K562 (cell line): Measurements from ENCODE around the gene SYT6. TPM values are rescaled to one million over a fixed set of nuclear protein-coding genes. Genes with fewer than 3 reads are reported as not detected.

Source experiments
- ATAC-seq: fragments of 200-7000 bp; cut with Tn5 transposase; 3 replicates; pipeline ENCODE4 v1.9.1; 2020; ENCODE audit warnings: moderate library complexity
- BruUV-seq: library from RNA; stranded (reverse); fragments of 400-500 nt; replicated peaks from 2 replicates; lab custom pipeline; 2021; lab: Mats Ljungman, UMichigan
- CTCF ChIA-PET: fragments of 300-600 bp; formaldehyde crosslinking; extraction: SDS; loops from one replicate; lab custom pipeline; 2021; ENCODE audit warnings: low intra/inter-chr PET ratio; lab: Yijun Ruan, JAX
- POLR2A ChIA-PET: fragments of 300-600, 350-650 bp; sonication (Branson Sonifier 250); formaldehyde crosslinking; extraction: SDS; loops from one replicate; lab custom pipeline; 2021; ENCODE audit warnings: antibody characterized with exemption, inconsistent platforms; lab: Yijun Ruan, JAX
- DNase-seq, 4 experiments: peaks; one replicate each; pipeline versions ENCODE4 v3.0.0 to v3.0.0-alpha.2; 2011 to 2018; ENCODE audit warnings: low spot score in 3 of 4, mixed read lengths in 3 of 4; ENCODE audit errors: extremely low read depth in 1 of 4
- FAIRE-seq: peaks from 2 replicates; lab custom pipeline; 2011; peaks lifted over from hg19 to GRCh38; lab: Jason Lieb, UNC
- H2AFZ ChIP-seq: 2 replicates; pipeline ENCODE4 v1.6.0; 2011; ENCODE audit warnings: low read depth, low read length, control low read depth, inconsistent platforms
- H3K27ac ChIP-seq: fragments of 200-600 bp; 3 replicates; pipeline ENCODE4 v1.8.0; 2011; ENCODE audit warnings: low read depth, mild to moderate bottlenecking, control low read depth, inconsistent platforms, low read length, moderate library complexity, mixed read lengths; ENCODE audit errors: extremely low read depth
- H3K27me3 ChIP-seq, 2 experiments: fragments of 300-600 bp in 1 of 2; 2 replicates in 1 of 2; 3 replicates in 1 of 2; pipeline versions ENCODE4 v1.6.0 to v1.8.0; 2011; ENCODE audit warnings: inconsistent platforms in 2 of 2, low read length in 2 of 2, mild to moderate bottlenecking in 1 of 2, mixed read lengths in 1 of 2, moderate library complexity in 1 of 2; ENCODE audit not compliant: control insufficient read depth in 2 of 2, insufficient read depth in 2 of 2
- H3K36me3 ChIP-seq: fragments of 300-600 bp; 3 replicates; pipeline ENCODE4 v1.8.0; 2011; ENCODE audit warnings: mild to moderate bottlenecking, low read length, inconsistent platforms; ENCODE audit not compliant: control insufficient read depth, insufficient read depth
- H3K4me1 ChIP-seq, 2 experiments: fragments of 200-600 bp in 1 of 2; replicated peaks in 1 of 2; 2 replicates in 1 of 2; 3 replicates in 1 of 2; pipeline versions ENCODE4 v1.5.1 to v1.8.0; 2011; ENCODE audit warnings: inconsistent platforms in 2 of 2, low read length in 2 of 2, mild to moderate bottlenecking in 1 of 2, mixed read lengths in 1 of 2, moderate library complexity in 1 of 2; ENCODE audit not compliant: control insufficient read depth in 2 of 2, insufficient read depth in 2 of 2
- H3K4me2 ChIP-seq: 2 replicates; pipeline ENCODE4 v1.6.1; 2011; ENCODE audit warnings: low read length, control low read depth, inconsistent platforms, mixed read lengths; ENCODE audit not compliant: insufficient read depth
- H3K4me3 ChIP-seq: fragments of 200-600 bp; sonication (generic), shearing (Covaris generic); 2 replicates; pipeline ENCODE4 v1.5.1; 2016; ENCODE audit warnings: control low read depth, inconsistent platforms
- H3K79me2 ChIP-seq: fragments of 200-600 bp; 3 replicates; pipeline ENCODE4 v1.8.0; 2011; ENCODE audit warnings: low read length, inconsistent platforms; ENCODE audit not compliant: control insufficient read depth, insufficient read depth
- H3K9ac ChIP-seq, 2 experiments: 2 replicates each; pipeline versions ENCODE4 v1.6.0 to v1.6.1; 2011; ENCODE audit warnings: low read depth in 2 of 2, low read length in 2 of 2, control low read depth in 1 of 2, inconsistent platforms in 1 of 2, mild to moderate bottlenecking in 1 of 2, mixed read lengths in 1 of 2; ENCODE audit not compliant: insufficient read depth in 1 of 2
- H3K9me1 ChIP-seq: one replicate; pipeline ENCODE4 v1.6.0; 2011; ENCODE audit warnings: inconsistent platforms, mild to moderate bottlenecking, low read length, moderate library complexity; ENCODE audit not compliant: control insufficient read depth, insufficient read depth
- H3K9me3 ChIP-seq: replicated peaks from 2 replicates; pipeline ENCODE4 v1.5.1; 2011; ENCODE audit warnings: low read depth, low read length, inconsistent platforms; ENCODE audit not compliant: control insufficient read depth, insufficient read depth
- H4K20me1 ChIP-seq: replicated peaks from 2 replicates; pipeline ENCODE4 v1.6.1; 2011; ENCODE audit warnings: low read length, inconsistent platforms, mixed read lengths; ENCODE audit not compliant: control insufficient read depth, insufficient read depth
- ZBTB11 ChIP-seq, 3 experiments: fragments of 200-800 bp in 1 of 3; fragments of 250-450 bp in 1 of 3; fragments of 450-650 bp in 1 of 3; sonication (Bioruptor Pico) in 1 of 3; sonication (Bioruptor generic) in 1 of 3; formaldehyde crosslinking in 1 of 3; IDR thresholded peaks; 2 replicates each; pipeline versions ENCODE4 v1.6.1 to v1.8.0; 2016 to 2022; ENCODE audit warnings: mild to moderate bottlenecking in 2 of 3, missing genetic modification characterization in 2 of 3, missing compliant biosample characterization in 1 of 3, moderate library complexity in 1 of 3
- ZNF707 ChIP-seq: fragments of 250-450 bp; sonication (Bioruptor Pico); conservative IDR thresholded peaks from 2 replicates; pipeline ENCODE4 v1.8.0; 2022; ENCODE audit warnings: inconsistent platforms, mild to moderate bottlenecking, moderate library complexity
- WGBS: fragments of 100-300 bp; shearing (Covaris generic); methylation state at CpG from one replicate; pipeline ENCODE4 v1.1.6; 2016; ENCODE audit warnings: low coverage, mixed read lengths; ENCODE audit not compliant: insufficient coverage; ENCODE audit errors: missing lambda C conversion rate; 5-methylcytosine and 5-hydroxymethylcytosine counted together
- in situ Hi-C: fragments of 300-500 bp; cut with MboI; formaldehyde crosslinking; loops from 4 replicates; pipeline ENCODE4 v1.15.0; 2018; ENCODE audit warnings: inconsistent platforms, mixed read lengths
- intact Hi-C: fragments of 100-400 bp; cut with micrococcal nuclease; formaldehyde crosslinking; loops from 2 replicates; pipeline ENCODE4 v1.14.2; 2022
- polyA plus RNA-seq, 8 experiments: library from polyadenylated mRNA; depleted of rRNA in 4 of 8; stranded (reverse) in 5 of 8; unstranded in 3 of 8; fragments of >200 nt; fragmentation: Nextera tagmentation in 2 of 8; fragmentation: Illumina TruSeq in 1 of 8; extraction: Ambion mirVana in 2 of 8; extraction: Trizol in 1 of 8; gene quantifications; 2 replicates each; pipeline versions ENCODE4 v1.2.1 to v1.2.3, GENCODE V29; 2011 to 2014; ENCODE audit warnings: inconsistent platforms in 1 of 8, missing spikeins in 1 of 8
- total RNA-seq, 7 experiments: library from RNA; depleted of rRNA in 6 of 7; stranded (reverse); fragments of >200 nt in 6 of 7; fragmentation: Illumina TruSeq in 2 of 7; extraction: Trizol in 2 of 7; gene quantifications; 2 replicates each; pipeline versions ENCODE4 v1.2.1 to v1.2.3, GENCODE V29; 2011 to 2021; ENCODE audit warnings: low replicate concordance in 1 of 7

SYT6 gene
- total and polyA plus RNA-seq, 9 of the 15 experiments (the other 6 are each of a cell fraction or from before 2014, with no cell fraction given), result 0.06 TPM; not detected in 8

GRCh38 chr1:114201486-114201885, 47.8 kb upstream of the SYT6 start:
- BruUV-seq, result no TSS peak

More at GRCh38 chr1:114201486-114201885, 47.8 kb upstream of the SYT6 start:
- Histone ChIP-seq H3K9me1 (no peaks in the 10 kb centered on the region), H3K36me3 (no peaks in the 10 kb centered on the region), H2AFZ (no peak overlapping the region), H3K9ac (no peak overlapping the region), H3K4me2 (no peak overlapping the region), H4K20me1 (peaks cover 3% of the 10 kb centered on the region; the same call in 1 of the 2 replicates), H3K9me3 (no peaks in the 10 kb centered on the region), H3K4me3 (no peak overlapping the region), H3K27ac (no peak overlapping the region), H3K79me2 (no peaks in the 10 kb centered on the region), H3K4me1 (peaks cover 0 to 2% of the 10 kb centered on the region in 2 experiments; a peak in 4 of 5 replicates), H3K27me3 (peaks cover 0 to 14% of the 10 kb centered on the region in 2 experiments; a peak in 2 of 5 replicates)
- no peak for ATAC-seq
- in situ Hi-C loops (no loop called here), intact Hi-C loops (no loop called here)
- POLR2A ChIA-PET, result no interaction called here
- 1% methylated on average over 3 of the region's 3 CpGs for WGBS
- DNase-seq, result no peak
- FAIRE-seq, result no peak
- TF ChIP-seq ZBTB11 (CRISPR knock-in tag; IDR thresholded peaks at IDR 0.05) (peak in 1 of 3 experiments; percentile 41; a peak in 1 of 6 replicates), ZNF707 (CRISPR knock-in tag) (no peak)
- CTCF ChIA-PET, result no interaction called here
